ENCODE measurements around the gene MUC5AC.
"Not testable (repeated sequence)": the region's sequence is repeated elsewhere in the genome, so short reads cannot be mapped to it uniquely, and the experiment has no call there.

The MUC5AC gene

DNA sequence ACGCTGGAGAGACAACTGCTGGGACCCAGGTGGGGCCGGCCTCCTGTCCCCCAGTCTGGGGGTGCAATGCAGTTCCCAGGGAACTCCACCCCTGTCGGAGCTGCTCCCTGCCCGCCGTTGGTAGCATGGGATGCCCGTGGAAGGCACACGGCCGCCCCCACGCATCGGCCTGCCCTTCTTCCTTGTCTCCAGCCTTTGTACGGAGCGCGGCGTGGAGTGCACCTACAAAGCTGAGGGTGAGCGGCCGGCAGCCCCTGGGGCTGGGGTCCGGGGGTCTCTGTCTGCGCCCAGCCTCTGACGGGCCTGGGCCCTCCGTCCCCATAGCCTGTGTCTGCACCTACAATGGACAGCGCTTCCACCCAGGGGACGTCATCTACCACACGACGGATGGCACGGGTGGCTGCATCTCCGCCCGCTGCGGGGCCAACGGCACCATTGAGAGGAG, 23.2 kb downstream of the MUC5AC start:
- TF ChIP-seq, protein P1, sequence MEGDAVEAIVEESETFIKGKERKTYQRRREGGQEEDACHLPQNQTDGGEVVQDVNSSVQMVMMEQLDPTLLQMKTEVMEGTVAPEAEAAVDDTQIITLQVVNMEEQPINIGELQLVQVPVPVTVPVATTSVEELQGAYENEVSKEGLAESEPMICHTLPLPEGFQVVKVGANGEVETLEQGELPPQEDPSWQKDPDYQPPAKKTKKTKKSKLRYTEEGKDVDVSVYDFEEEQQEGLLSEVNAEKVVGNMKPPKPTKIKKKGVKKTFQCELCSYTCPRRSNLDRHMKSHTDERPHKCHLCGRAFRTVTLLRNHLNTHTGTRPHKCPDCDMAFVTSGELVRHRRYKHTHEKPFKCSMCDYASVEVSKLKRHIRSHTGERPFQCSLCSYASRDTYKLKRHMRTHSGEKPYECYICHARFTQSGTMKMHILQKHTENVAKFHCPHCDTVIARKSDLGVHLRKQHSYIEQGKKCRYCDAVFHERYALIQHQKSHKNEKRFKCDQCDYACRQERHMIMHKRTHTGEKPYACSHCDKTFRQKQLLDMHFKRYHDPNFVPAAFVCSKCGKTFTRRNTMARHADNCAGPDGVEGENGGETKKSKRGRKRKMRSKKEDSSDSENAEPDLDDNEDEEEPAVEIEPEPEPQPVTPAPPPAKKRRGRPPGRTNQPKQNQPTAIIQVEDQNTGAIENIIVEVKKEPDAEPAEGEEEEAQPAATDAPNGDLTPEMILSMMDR (IDR thresholded peaks at IDR 0.05; ENCODE audit: extremely low read depth, missing control alignments), result no peak
- DNase-seq (ENCODE audit: low spot score), result no peak

DNA sequence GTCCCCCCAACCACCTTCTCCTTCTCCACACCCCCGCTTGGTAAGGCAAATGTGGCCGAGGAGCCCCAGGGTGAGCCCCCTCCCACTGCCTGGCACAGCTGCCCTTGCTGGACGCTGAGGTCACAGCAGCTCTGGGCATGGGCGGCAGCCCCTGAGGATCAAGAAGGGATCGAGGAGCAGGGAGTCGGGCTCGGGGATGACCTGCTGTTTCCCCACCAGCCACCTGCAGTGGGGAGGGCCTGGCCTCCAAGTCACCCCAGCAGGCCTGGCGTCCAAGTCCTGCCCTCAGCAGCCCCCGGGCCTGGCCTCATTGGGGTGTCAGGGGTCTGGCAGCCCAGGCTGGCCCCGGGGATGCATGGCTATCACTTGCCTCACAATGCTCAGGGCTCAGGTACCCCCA, 23.7 kb downstream of the MUC5AC start:
- no peak for DNase-seq (ENCODE audit: low spot score)
- TF ChIP-seq, protein P1 (IDR thresholded peaks at IDR 0.05; ENCODE audit: extremely low read depth, missing control alignments), result no peak

DNA sequence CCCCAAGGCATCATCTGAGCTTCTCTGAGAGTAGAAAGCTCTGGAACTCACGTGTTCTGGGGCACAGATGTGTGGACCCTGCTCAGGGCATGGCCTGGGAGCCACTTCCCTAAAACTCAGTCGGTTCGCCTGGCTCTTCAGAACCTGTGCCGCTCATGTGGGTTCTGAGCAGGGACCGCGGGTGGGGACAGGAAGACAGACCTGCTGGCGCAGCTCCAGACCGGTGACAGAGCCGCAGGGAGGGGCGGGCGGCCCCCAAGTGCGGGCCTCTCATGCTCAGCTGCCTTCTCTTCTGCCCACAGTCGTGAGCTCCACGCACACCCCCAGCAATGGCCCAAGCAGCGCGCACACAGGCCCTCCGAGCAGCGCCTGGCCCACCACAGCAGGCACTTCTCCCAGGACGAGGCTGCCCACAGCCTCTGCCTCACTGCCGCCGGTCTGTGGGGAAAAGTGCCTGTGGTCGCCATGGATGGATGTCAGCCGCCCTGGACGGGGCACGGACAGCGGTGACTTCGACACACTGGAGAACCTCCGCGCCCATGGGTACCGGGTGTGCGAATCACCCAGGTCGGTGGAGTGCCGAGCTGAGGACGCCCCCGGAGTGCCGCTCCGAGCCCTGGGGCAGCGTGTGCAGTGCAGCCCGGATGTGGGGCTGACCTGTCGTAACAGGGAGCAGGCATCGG, 24.2 kb downstream of the MUC5AC start:
- DNase-seq (ENCODE audit: low spot score), result no peak
- TF ChIP-seq, protein P1 (IDR thresholded peaks at IDR 0.05; ENCODE audit: extremely low read depth, missing control alignments), result no peak

DNA sequence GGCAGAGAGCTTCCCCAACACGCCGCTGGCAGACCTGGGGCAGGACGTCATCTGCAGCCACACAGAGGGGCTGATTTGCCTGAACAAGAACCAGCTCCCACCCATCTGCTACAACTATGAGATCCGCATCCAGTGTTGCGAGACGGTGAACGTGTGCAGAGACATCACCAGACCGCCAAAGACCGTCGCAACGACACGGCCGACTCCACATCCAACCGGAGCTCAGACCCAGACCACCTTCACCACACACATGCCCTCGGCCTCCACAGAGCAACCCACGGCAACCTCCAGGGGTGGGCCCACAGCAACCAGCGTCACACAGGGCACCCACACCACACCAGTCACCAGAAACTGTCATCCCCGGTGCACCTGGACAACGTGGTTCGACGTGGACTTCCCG, 26.4 kb downstream of the MUC5AC start:
- DNase-seq (ENCODE audit: low spot score), result not testable (repeated sequence)

DNA sequence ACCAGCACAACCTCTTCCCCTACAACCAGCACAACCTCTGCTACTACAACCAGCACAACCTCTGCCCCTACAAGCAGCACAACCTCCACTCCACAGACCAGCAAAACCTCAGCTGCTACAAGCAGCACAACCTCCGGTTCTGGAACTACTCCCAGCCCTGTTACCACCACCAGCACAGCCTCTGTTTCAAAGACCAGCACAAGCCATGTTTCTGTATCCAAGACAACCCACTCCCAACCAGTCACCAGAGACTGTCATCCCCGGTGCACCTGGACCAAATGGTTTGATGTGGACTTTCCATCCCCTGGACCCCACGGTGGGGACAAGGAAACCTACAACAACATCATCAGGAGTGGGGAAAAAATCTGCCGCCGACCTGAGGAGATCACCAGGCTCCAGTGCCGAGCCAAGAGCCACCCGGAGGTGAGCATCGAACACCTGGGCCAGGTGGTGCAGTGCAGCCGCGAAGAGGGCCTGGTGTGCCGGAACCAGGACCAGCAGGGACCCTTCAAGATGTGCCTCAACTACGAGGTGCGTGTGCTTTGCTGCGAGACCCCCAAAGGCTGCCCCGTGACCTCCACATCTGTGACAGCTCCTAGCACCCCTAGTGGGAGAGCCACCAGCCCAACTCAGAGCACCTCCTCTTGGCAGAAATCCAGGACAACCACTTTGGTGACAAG, 30.8 kb downstream of the MUC5AC start:
- not testable (repeated sequence) for DNase-seq (ENCODE audit: low spot score)

DNA sequence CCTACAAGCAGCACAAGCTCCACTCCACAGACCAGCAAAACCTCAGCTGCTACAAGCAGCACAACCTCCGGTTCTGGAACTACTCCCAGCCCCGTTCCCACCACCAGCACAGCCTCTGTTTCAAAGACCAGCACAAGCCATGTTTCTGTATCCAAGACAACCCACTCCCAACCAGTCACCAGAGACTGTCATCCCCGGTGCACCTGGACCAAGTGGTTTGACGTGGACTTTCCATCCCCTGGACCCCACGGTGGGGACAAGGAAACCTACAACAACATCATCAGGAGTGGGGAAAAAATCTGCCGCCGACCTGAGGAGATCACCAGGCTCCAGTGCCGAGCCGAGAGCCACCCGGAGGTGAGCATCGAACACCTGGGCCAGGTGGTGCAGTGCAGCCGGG, 32.1 kb downstream of the MUC5AC start:
- DNase-seq (ENCODE audit: low spot score), result not testable (repeated sequence)

DNA sequence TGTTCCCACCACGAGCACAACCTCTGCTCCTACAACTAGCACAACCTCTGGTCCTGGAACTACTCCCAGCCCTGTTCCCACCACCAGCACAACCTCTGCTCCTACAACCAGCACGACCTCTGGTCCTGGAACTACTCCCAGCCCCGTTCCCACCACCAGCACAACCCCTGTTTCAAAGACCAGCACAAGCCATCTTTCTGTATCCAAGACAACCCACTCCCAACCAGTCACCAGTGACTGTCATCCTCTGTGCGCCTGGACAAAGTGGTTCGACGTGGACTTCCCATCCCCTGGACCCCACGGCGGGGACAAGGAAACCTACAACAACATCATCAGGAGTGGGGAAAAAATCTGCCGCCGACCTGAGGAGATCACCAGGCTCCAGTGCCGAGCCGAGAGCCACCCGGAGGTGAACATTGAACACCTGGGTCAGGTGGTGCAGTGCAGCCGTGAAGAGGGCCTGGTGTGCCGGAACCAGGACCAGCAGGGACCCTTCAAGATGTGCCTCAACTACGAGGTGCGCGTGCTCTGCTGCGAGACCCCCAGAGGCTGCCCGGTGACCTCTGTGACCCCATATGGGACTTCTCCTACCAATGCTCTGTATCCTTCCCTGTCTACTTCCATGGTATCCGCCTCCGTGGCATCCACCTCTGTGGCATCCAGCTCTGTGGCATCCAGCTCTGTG, 34.2 kb downstream of the MUC5AC start:
- not testable (repeated sequence) for DNase-seq (ENCODE audit: low spot score)

DNA sequence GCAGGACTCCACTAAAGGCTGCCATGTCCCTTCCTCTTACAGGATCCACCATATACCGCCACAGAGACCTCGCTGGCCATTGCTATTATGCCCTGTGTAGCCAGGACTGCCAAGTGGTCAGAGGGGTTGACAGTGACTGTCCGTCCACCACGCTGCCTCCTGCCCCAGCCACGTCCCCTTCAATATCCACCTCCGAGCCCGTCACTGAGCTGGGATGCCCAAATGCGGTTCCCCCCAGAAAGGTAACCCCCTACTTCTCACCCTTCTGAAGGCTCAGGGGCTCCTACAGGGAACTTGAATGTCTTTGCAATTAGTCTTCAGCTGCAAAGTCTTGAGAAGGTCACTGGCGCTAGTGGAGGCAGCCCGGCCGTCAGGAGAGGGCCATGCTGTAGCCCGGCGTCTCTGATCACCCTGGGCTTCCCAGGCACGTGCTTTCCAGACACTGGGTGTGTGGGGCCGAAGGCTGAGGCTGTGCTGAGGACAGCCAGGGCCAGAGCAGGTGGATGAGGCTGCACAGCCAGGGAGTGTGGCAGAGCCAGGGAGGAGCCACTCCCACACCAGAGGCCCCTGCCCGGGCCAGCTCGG, 35.1 kb downstream of the MUC5AC start:
- DNase-seq (ENCODE audit: low spot score), result no peak
- TF ChIP-seq, protein P1 (IDR thresholded peaks at IDR 0.05; ENCODE audit: extremely low read depth, missing control alignments), result no peak

DNA sequence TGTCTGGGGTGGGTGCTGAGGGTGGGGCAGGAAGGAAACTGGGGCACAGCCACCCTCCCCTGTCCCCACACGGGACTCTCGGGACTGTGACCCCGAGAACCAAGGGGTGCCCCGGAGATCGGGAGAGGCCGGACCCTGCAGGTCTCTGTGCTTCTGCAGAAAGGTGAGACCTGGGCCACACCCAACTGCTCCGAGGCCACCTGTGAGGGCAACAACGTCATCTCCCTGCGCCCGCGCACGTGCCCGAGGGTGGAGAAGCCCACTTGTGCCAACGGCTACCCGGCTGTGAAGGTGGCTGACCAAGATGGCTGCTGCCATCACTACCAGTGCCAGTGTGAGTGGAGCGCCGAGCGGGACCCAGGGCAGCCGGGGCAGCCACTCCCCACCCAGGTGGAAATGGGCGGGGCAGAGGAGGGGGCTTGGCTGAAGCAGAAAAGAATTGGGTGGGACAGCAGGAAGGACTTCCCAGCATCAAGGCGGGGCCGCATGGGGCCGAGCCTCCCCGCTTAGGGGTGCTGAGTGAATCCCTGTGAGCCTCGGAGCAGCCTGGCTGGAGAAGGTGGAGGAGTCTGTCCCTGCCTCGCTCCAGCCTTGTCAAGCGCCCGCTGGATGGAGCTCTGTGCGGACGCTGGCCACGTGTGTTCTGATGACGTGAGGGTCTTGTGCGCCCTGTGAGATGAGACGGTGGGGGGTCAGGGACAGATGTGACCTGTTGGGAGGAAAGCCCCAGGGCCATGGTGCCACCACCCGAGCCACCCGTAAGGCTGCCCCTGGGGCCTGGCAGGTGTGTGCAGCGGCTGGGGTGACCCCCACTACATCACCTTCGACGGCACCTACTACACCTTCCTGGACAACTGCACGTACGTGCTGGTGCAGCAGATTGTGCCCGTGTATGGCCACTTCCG, 35.8 kb downstream of the MUC5AC start:
- TF ChIP-seq, protein P1 (IDR thresholded peaks at IDR 0.05; ENCODE audit: extremely low read depth, missing control alignments), result no peak
- peak; percentile 10 for DNase-seq (ENCODE audit: low spot score)
